ENCODE results near the gene MRPS23.

MRPS23 gene

DNA sequence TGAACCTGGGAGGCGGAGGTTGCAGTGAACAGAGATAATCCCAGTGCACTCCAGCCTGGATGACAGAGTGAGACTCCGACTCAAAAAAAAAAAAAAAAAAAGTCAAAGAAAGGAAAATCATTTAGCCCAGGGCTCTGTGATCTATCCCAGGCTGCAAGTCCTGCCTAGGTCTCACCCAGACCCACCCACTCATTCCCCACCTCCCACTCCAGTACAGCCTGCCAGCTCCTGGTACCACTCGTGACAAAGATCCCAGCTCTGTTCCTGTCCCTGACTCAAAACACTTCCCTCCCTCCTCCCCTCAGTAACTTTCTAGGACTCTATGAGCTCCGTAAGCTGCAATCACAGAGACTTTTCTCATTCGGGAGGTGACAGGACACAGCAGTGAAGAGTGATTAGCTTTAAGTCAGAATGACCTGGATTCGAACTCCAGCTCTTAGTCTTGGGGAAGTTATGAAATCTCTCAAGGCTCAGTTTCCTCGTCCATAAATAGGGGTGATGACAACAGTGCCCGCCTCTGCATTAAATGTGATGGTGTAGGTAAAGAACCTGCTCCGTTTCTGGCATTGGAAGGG lies 28.0 kb upstream of the MRPS23 start:
- no peak for TF ChIP-seq CTCF (IDR thresholded peaks at IDR 0.05; ENCODE audit: insufficient read depth, low read depth, low read length, missing control alignments)
- no peak overlapping the region for H3K4me3 ChIP-seq (ENCODE audit: low read depth, low read length)
- peak; percentile 23 for DNase-seq (ENCODE audit: low read depth)

DNA sequence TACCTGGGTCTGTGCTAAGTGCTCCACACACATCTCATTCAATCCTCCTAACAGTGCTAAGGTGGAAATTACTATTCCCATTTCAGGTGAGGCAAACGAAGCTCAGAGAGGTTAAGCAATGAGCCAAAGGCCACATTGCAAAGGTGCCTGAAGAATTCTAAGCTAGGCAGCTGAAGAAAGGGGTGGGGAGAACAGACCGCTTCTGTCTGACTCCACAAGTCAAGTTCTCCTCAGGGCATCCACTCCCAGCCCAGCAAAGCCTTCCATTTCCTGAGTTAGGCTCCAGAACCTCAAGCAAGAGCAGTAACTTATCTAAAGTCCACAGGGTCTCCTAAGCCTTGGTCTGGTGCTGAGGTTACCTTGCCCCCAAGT lies 27.0 kb upstream of the MRPS23 start:
- no peak for TF ChIP-seq CTCF (IDR thresholded peaks at IDR 0.05; ENCODE audit: insufficient read depth, low read depth, low read length, missing control alignments)
- DNase-seq (ENCODE audit: low read depth): no peak
- H3K4me3 ChIP-seq (ENCODE audit: low read depth, low read length): no peak overlapping the region

DNA sequence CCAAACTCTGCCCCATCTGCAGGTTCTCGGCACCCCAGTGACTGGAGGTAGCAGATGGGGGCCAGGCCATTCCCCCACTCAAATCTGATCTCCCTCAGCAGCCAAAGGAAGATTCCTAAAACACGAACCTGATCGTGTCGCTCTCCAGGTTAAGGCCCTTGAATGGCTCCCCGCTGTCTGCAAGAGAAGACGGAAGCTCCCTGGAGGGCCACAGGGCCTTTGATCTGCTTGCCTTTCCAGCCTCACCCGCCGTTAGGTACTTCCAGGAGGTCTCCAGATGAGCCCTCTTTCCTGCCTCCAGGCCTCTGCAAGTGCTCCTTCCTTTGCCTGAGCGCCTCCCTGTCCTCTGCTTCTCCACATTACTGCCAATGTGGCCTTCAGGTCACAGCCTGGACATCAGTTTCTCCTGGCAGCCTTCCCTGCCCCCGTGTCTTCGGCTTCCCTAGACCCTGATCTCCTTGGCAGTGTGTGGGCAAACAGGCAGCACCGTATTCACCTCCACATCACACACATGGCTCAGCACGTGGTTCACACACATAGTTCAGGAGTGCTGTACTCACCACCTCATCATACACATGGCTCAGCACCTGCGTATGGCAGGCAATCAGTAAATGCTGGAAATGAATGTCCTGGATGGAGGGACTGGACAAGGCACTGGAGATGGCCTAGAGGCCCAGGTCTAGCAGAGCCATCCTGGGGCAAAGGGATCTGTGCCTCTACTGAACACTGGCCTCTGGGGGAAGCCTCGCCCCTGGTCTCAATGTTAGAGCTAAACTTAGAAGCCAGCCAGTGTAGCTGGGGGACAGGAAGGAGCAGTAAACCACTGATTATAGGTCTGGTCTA lies 26.4 kb upstream of the MRPS23 start:
- H3K4me3 ChIP-seq (ENCODE audit: low read depth, low read length): no peak overlapping the region
- no peak for TF ChIP-seq CTCF (IDR thresholded peaks at IDR 0.05; ENCODE audit: insufficient read depth, low read depth, low read length, missing control alignments)
- no peak for DNase-seq (ENCODE audit: low read depth)

- no peak for DNase-seq (ENCODE audit: low read depth)
- no peak for TF ChIP-seq CTCF (IDR thresholded peaks at IDR 0.05; ENCODE audit: insufficient read depth, low read depth, low read length, missing control alignments)
- H3K4me3 ChIP-seq (ENCODE audit: low read depth, low read length): no peak overlapping the region
Observed at GRCh38 chr17:57875290-57876022, 25.6 kb upstream of the MRPS23 start.

DNA sequence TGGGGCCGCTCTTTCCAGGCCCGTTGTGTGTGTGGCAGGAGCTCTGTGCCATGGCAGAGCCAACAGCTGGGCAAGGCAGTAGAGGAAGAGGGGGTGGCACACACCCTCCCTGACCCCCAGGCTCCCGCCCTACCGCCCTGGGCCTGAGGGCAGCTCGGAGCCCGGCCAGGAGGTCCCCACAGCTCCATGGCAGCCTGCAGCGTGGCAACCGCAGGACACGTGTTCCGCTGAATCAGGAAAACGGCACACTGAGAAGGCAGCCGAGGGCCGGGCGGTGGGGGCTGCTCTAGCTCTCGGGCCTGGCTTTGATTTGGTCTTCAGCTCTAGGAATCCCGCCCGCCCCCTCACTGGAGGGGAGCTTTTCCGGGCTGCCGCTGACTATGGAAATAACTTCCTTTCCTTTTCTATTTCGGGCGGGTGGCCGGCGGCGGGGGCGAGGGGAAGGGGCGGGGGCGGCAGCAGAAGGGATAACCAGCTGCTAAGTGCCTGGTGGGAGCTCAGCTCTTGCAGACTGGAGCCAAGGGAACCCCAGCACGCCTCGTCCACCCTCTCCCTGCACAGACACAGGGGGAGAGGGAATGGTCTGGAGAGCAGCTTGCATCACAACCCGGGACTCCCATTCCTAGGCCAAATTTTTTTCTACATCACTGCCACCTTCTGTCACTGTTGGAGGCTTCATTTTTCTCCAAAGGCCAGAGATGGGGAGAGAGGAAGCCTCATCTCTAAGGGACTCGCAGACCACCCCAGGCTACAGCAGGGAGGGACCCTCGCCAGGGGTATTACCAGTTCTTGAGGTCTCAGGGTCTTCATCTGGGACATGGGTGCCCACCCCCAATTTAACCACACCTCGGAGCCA lies 24.8 kb upstream of the MRPS23 start:
- peak; percentile 18 for DNase-seq (ENCODE audit: low read depth)

More for the DNA sequence above, 24.8 kb upstream of the MRPS23 start:
- H3K4me3 ChIP-seq (ENCODE audit: low read depth, low read length): no peak overlapping the region
- TF ChIP-seq CTCF (IDR thresholded peaks at IDR 0.05; ENCODE audit: insufficient read depth, low read depth, low read length, missing control alignments): no peak

Data from GM12865 (cell line).